HCT116 (cell line): ENCODE data around the gene PGA5. TPM values are rescaled to one million over a fixed set of nuclear protein-coding genes. Genes with fewer than 3 reads are reported as not detected.
"Not testable (repeated sequence)": the region's sequence is repeated elsewhere in the genome, so short reads cannot be mapped to it uniquely, and the experiment has no call there.

Source experiments
- ATAC-seq: fragments of 200-7000 bp; cut with Tn5 transposase; 2 replicates; pipeline ENCODE4 v1.9.1; 2020; ENCODE audit warnings: mild to moderate bottlenecking, moderate library complexity
- BruUV-seq: library from RNA; stranded (reverse); fragments of 400-500 nt; replicated peaks from 2 replicates; lab custom pipeline; 2021; lab: Mats Ljungman, UMichigan
- CTCF ChIA-PET: fragments of 300-600 bp; sonication (Branson Sonifier 250); formaldehyde crosslinking; loops from one replicate; lab custom pipeline; 2021; ENCODE audit warnings: antibody characterized with exemption; lab: Charles Lee
- POLR2A ChIA-PET: fragments of 300-600, 350-600 bp; sonication (Branson Sonifier 250); formaldehyde crosslinking; loops from one replicate; lab custom pipeline; 2021; ENCODE audit warnings: antibody characterized with exemption; lab: Charles Lee
- RAD21 ChIA-PET, 2 experiments: fragments of 300-600 bp; sonication (Branson Sonifier 250); formaldehyde crosslinking; loops; one replicate each; lab custom pipeline; 2023; ENCODE audit warnings: low total read pairs in 2 of 2; ENCODE audit not compliant: uncharacterized antibody in 2 of 2, unreplicated experiment in 2 of 2, low non-redundant PET in 1 of 2; lab: Charles Lee
- DNase-seq: peaks from one replicate; pipeline ENCODE4 v3.0.0-alpha.2; 2010; ENCODE audit warnings: low read depth, low spot score
- H2AFZ ChIP-seq: fragments of 200-600 bp; shearing (Covaris generic), sonication (generic); 2 replicates; pipeline ENCODE4 v1.6.1; 2017; ENCODE audit warnings: low read depth, mixed run types, mixed read lengths, antibody characterized with exemption, low read length; ENCODE audit not compliant: poor library complexity, severe bottlenecking
- H3K27ac ChIP-seq: 2 replicates; pipeline ENCODE4 v1.5.1; 2012; ENCODE audit warnings: low read depth, low read length
- H3K27me3 ChIP-seq: fragments of 200-600 bp; sonication (generic); 2 replicates; pipeline ENCODE4 v1.6.1; 2016; ENCODE audit warnings: mixed run types, low read length, mixed read lengths; ENCODE audit not compliant: insufficient read depth
- H3K36me3 ChIP-seq, 2 experiments: fragments of 200-500 bp in 1 of 2; fragments of 200-600 bp in 1 of 2; sonication (Bioruptor generic) in 1 of 2; sonication (generic) in 1 of 2; 2 replicates each; pipeline versions ENCODE4 v1.5.1 to v1.6.1; 2014 to 2016; ENCODE audit warnings: low read length in 2 of 2, inconsistent platforms in 1 of 2, mixed read lengths in 1 of 2, mixed run types in 1 of 2; ENCODE audit not compliant: insufficient read depth in 2 of 2, control insufficient read depth in 1 of 2
- H3K4me1 ChIP-seq, 2 experiments: fragments of 200-600 bp in 1 of 2; sonication (generic) in 1 of 2; 2 replicates each; pipeline versions ENCODE4 v1.5.1 to v1.6.1; 2012 to 2017; ENCODE audit warnings: low read length in 2 of 2, inconsistent platforms in 1 of 2, mild to moderate bottlenecking in 1 of 2, mixed read lengths in 1 of 2, mixed run types in 1 of 2, moderate library complexity in 1 of 2; ENCODE audit not compliant: insufficient read depth in 2 of 2, control insufficient read depth in 1 of 2
- H3K4me2 ChIP-seq: fragments of 200-600 bp; sonication (generic); 2 replicates; pipeline ENCODE4 v1.6.1; 2017; ENCODE audit warnings: mixed run types, low read length, mixed read lengths
- H3K4me3 ChIP-seq, 2 experiments: fragments of 200-600 bp in 1 of 2; sonication (generic) in 1 of 2; replicated peaks in 1 of 2; 2 replicates each; pipeline ENCODE4 v1.5.1; 2011 to 2016; ENCODE audit warnings: low read length in 2 of 2, control low read depth in 1 of 2, low read depth in 1 of 2, mild to moderate bottlenecking in 1 of 2, mixed read lengths in 1 of 2, mixed run types in 1 of 2
- H3K79me2 ChIP-seq: fragments of 200-600 bp; sonication (generic); 2 replicates; pipeline ENCODE4 v1.6.1; 2017; ENCODE audit warnings: mild to moderate bottlenecking, mixed run types, low read length, moderate library complexity, mixed read lengths; ENCODE audit not compliant: insufficient read depth
- H3K9ac ChIP-seq: fragments of 200-600 bp; sonication (generic); 2 replicates; pipeline ENCODE4 v1.6.1; 2016; ENCODE audit warnings: low read length, mixed read lengths
- H3K9me2 ChIP-seq: fragments of 200-600 bp; sonication (generic), shearing (Covaris generic); 2 replicates; pipeline ENCODE4 v1.6.1; 2017; ENCODE audit warnings: mixed run types, mild to moderate bottlenecking, moderate library complexity; ENCODE audit not compliant: insufficient read depth
- H3K9me3 ChIP-seq, 2 experiments: fragments of 200-500 bp in 1 of 2; fragments of 200-600 bp in 1 of 2; sonication (Bioruptor generic) in 1 of 2; sonication (generic) in 1 of 2; 2 replicates each; pipeline ENCODE4 v1.6.1; 2014 to 2017; ENCODE audit warnings: low read length in 2 of 2, mixed read lengths in 2 of 2, inconsistent platforms in 1 of 2, low read depth in 1 of 2, mild to moderate bottlenecking in 1 of 2, mixed run types in 1 of 2, moderate library complexity in 1 of 2; ENCODE audit not compliant: control insufficient read depth in 1 of 2, insufficient read depth in 1 of 2
- H4K20me1 ChIP-seq: fragments of 200-600 bp; sonication (generic), shearing (Covaris generic); 2 replicates; pipeline ENCODE4 v1.6.1; 2017; ENCODE audit warnings: mixed run types, mild to moderate bottlenecking, moderate library complexity; ENCODE audit not compliant: insufficient read depth
- intact Hi-C: fragments of 100-400 bp; cut with micrococcal nuclease; formaldehyde crosslinking; loops from 2 replicates; pipeline ENCODE4 v1.10.0; 2022
- total RNA-seq: library from RNA; stranded (reverse); gene quantifications from one replicate; pipeline ENCODE4 v1.2.1, GENCODE V29; 2021; ENCODE audit not compliant: unreplicated experiment

The PGA5 gene
- total RNA-seq, 1 experiment from 2014 or later, result not detected

- ATAC-seq, POLR2A ChIA-PET, BruUV-seq, H3K27ac ChIP-seq, H3K36me3 ChIP-seq, CTCF ChIA-PET, H3K79me2 ChIP-seq, H3K9me2 ChIP-seq, DNase-seq, H3K27me3 ChIP-seq, H2AFZ ChIP-seq, H3K9me3 ChIP-seq, RAD21 ChIA-PET, H3K9ac ChIP-seq, intact Hi-C loops, H3K4me3 ChIP-seq, H4K20me1 ChIP-seq, H3K4me1 ChIP-seq, H3K4me2 ChIP-seq: not testable (repeated sequence)
Observed at GRCh38 chr11:61211327-61211952, 29.5 kb upstream of the PGA5 start.

- H2AFZ ChIP-seq, ATAC-seq, intact Hi-C loops, BruUV-seq, H3K36me3 ChIP-seq, H4K20me1 ChIP-seq, H3K9ac ChIP-seq, H3K4me1 ChIP-seq, DNase-seq, RAD21 ChIA-PET, H3K27ac ChIP-seq, H3K27me3 ChIP-seq, H3K9me3 ChIP-seq, CTCF ChIA-PET, H3K9me2 ChIP-seq, H3K4me2 ChIP-seq, H3K4me3 ChIP-seq, POLR2A ChIA-PET, H3K79me2 ChIP-seq: not testable (repeated sequence)
Observed at GRCh38 chr11:61212202-61212601, 28.8 kb upstream of the PGA5 start.

- BruUV-seq, intact Hi-C loops, H3K36me3 ChIP-seq, H3K27ac ChIP-seq, CTCF ChIA-PET, H4K20me1 ChIP-seq, RAD21 ChIA-PET, H3K9me2 ChIP-seq, POLR2A ChIA-PET, H3K79me2 ChIP-seq, H3K4me3 ChIP-seq, H3K9me3 ChIP-seq, H3K4me1 ChIP-seq, H3K27me3 ChIP-seq, H3K4me2 ChIP-seq, H3K9ac ChIP-seq, DNase-seq, H2AFZ ChIP-seq: not testable (repeated sequence)
- ATAC-seq, result peak; percentile 35; the same call in 1 of the 2 replicates
Observed at GRCh38 chr11:61213711-61214324, 27.2 kb upstream of the PGA5 start.

GRCh38 chr11:61218306-61218705, 22.7 kb upstream of the PGA5 start:
- intact Hi-C loops, H3K27me3 ChIP-seq, H3K79me2 ChIP-seq, BruUV-seq, H3K9ac ChIP-seq, RAD21 ChIA-PET, POLR2A ChIA-PET, H4K20me1 ChIP-seq, H3K9me2 ChIP-seq, H3K4me2 ChIP-seq, H2AFZ ChIP-seq, CTCF ChIA-PET, ATAC-seq, H3K4me1 ChIP-seq, DNase-seq, H3K9me3 ChIP-seq, H3K36me3 ChIP-seq, H3K27ac ChIP-seq, H3K4me3 ChIP-seq: not testable (repeated sequence)
